GM18526 (cell line): ENCODE data around the gene CHSY1.

Experiments used
- POLR2A ChIP-seq: IDR thresholded peaks from 3 replicates; pipeline ENCODE4 v1.6.1; 2011; ENCODE audit not compliant: insufficient read length; ENCODE audit errors: extremely low read depth

CHSY1 gene

GRCh38 chr15:101127506-101128076, 124.3 kb downstream of the CHSY1 start:
- TF ChIP-seq POLR2A: peak; percentile 26

GRCh38 chr15:101126618-101127505, 125.0 kb downstream of the CHSY1 start:
- TF ChIP-seq POLR2A: peak; percentile 8
